ENCODE results near the gene SLX4IP.

The SLX4IP gene

GRCh38 chr20:10447028-10447427, 11.9 kb downstream of the SLX4IP start (continued):
- TF ChIP-seq, protein P1, sequence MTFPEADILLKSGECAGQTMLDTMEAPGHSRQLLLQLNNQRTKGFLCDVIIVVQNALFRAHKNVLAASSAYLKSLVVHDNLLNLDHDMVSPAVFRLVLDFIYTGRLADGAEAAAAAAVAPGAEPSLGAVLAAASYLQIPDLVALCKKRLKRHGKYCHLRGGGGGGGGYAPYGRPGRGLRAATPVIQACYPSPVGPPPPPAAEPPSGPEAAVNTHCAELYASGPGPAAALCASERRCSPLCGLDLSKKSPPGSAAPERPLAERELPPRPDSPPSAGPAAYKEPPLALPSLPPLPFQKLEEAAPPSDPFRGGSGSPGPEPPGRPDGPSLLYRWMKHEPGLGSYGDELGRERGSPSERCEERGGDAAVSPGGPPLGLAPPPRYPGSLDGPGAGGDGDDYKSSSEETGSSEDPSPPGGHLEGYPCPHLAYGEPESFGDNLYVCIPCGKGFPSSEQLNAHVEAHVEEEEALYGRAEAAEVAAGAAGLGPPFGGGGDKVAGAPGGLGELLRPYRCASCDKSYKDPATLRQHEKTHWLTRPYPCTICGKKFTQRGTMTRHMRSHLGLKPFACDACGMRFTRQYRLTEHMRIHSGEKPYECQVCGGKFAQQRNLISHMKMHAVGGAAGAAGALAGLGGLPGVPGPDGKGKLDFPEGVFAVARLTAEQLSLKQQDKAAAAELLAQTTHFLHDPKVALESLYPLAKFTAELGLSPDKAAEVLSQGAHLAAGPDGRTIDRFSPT (tag by site-specific recombination; IDR thresholded peaks at IDR 0.05), result no peak
- TF ChIP-seq ZNF664 (tag by site-specific recombination; IDR thresholded peaks at IDR 0.05) (peak; percentile 40; the same call in 1 of the 2 replicates), ZNF302 (tag by site-specific recombination; IDR thresholded peaks at IDR 0.05; ENCODE audit: low read depth) (no peak), ZNF398 (tag by site-specific recombination; IDR thresholded peaks at IDR 0.05) (no peak), ZBTB17 (tag by site-specific recombination; IDR thresholded peaks at IDR 0.05) (peak; percentile 58; the same call in 1 of the 2 replicates), ZFP3 (tag by site-specific recombination; IDR thresholded peaks at IDR 0.05; ENCODE audit: low read depth) (no peak), ZNF366 (tag by site-specific recombination; conservative IDR thresholded peaks at IDR 0.05) (0 out of 2 replicates have a peak, but pooled peaks have one; percentile 27), ZNF155 (tag by site-specific recombination; IDR thresholded peaks at IDR 0.05) (no peak), ZNF221 (tag by site-specific recombination; IDR thresholded peaks at IDR 0.05; ENCODE audit: borderline replicate concordance) (no peak), ZNF18 (tag by site-specific recombination; IDR thresholded peaks at IDR 0.05) (0 out of 2 replicates have a peak, but pooled peaks have one; percentile 19), ZNF792 (tag by site-specific recombination; IDR thresholded peaks at IDR 0.05) (no peak), ZNF24 (tag by site-specific recombination; IDR thresholded peaks at IDR 0.05) (no peak), ZNF133 (tag by site-specific recombination; IDR thresholded peaks at IDR 0.05) (no peak), ZNF843 (tag by site-specific recombination; IDR thresholded peaks at IDR 0.05) (no peak), ZNF692 (tag by site-specific recombination; IDR thresholded peaks at IDR 0.05) (no peak), ZSCAN30 (tag by site-specific recombination; IDR thresholded peaks at IDR 0.05) (no peak), ZNF670 (tag by site-specific recombination; IDR thresholded peaks at IDR 0.05; ENCODE audit: low read depth) (no peak), SP2 (tag by site-specific recombination; IDR thresholded peaks at IDR 0.05) (no peak), ZNF391 (tag by site-specific recombination; IDR thresholded peaks at IDR 0.05; ENCODE audit: borderline replicate concordance, low read depth) (no peak), ZBTB10 (tag by site-specific recombination; IDR thresholded peaks at IDR 0.05) (no peak), ZNF610 (tag by site-specific recombination; IDR thresholded peaks at IDR 0.05; ENCODE audit: borderline replicate concordance) (no peak), ZNF121 (tag by site-specific recombination; IDR thresholded peaks at IDR 0.05) (no peak), FEZF1 (tag by site-specific recombination; IDR thresholded peaks at IDR 0.05) (peak; percentile 36; the same call in 1 of the 2 replicates), ZNF175 (tag by site-specific recombination; IDR thresholded peaks at IDR 0.05) (no peak)
- TF ChIP-seq, protein P2, sequence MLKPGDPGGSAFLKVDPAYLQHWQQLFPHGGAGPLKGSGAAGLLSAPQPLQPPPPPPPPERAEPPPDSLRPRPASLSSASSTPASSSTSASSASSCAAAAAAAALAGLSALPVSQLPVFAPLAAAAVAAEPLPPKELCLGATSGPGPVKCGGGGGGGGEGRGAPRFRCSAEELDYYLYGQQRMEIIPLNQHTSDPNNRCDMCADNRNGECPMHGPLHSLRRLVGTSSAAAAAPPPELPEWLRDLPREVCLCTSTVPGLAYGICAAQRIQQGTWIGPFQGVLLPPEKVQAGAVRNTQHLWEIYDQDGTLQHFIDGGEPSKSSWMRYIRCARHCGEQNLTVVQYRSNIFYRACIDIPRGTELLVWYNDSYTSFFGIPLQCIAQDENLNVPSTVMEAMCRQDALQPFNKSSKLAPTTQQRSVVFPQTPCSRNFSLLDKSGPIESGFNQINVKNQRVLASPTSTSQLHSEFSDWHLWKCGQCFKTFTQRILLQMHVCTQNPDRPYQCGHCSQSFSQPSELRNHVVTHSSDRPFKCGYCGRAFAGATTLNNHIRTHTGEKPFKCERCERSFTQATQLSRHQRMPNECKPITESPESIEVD (tag by site-specific recombination; IDR thresholded peaks at IDR 0.05), result peak; percentile 92
- TF ChIP-seq, protein P3, sequence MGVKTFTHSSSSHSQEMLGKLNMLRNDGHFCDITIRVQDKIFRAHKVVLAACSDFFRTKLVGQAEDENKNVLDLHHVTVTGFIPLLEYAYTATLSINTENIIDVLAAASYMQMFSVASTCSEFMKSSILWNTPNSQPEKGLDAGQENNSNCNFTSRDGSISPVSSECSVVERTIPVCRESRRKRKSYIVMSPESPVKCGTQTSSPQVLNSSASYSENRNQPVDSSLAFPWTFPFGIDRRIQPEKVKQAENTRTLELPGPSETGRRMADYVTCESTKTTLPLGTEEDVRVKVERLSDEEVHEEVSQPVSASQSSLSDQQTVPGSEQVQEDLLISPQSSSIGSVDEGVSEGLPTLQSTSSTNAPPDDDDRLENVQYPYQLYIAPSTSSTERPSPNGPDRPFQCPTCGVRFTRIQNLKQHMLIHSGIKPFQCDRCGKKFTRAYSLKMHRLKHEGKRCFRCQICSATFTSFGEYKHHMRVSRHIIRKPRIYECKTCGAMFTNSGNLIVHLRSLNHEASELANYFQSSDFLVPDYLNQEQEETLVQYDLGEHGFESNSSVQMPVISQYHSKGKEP (tag by site-specific recombination; IDR thresholded peaks at IDR 0.05), result peak; percentile 96

Measured in HEK293 (cell line).